ENCODE results near the gene DIAPH2.

Gene DIAPH2

GRCh38 chrX:97363843-97364242 lies 679.2 kb downstream of the DIAPH2 start:
- no peaks in the 10 kb centered on the region for H3F3A ChIP-seq (ENCODE audit: control insufficient read depth, insufficient read depth)
- H3K9me3 ChIP-seq (ENCODE audit: control insufficient read depth, insufficient read depth, low read length), result no peaks in the 10 kb centered on the region
- no peak overlapping the region for H3K4me2 ChIP-seq (ENCODE audit: low read length)
- H3K27ac ChIP-seq (ENCODE audit: low read depth, low read length), result no peak overlapping the region
- no peaks in the 10 kb centered on the region for H3K36me3 ChIP-seq (ENCODE audit: control insufficient read depth, low read length)
- no peak overlapping the region for H3K4me3 ChIP-seq (ENCODE audit: low read length)
- no peaks in the 10 kb centered on the region for H3K79me2 ChIP-seq (ENCODE audit: control insufficient read depth, low read length)
- TF ChIP-seq EZH2phosphoT487 (IDR thresholded peaks at IDR 0.05; ENCODE audit: borderline replicate concordance, low read length) (no peak), CTCF (IDR thresholded peaks at IDR 0.05; ENCODE audit: low read depth, low read length, poor library complexity, severe bottlenecking) (no peak)
- no peaks in the 10 kb centered on the region for H3K9me2 ChIP-seq (replicated peaks; ENCODE audit: control insufficient read depth, low read length)
- H3K27me3 ChIP-seq (ENCODE audit: control insufficient read depth, low read length), result no peaks in the 10 kb centered on the region
- no peaks in the 10 kb centered on the region for H4K20me1 ChIP-seq (ENCODE audit: control insufficient read depth, insufficient read depth, low read depth, low read length)
- no peaks in the 10 kb centered on the region for H3K4me1 ChIP-seq (ENCODE audit: control insufficient read depth, low read length)

DNA sequence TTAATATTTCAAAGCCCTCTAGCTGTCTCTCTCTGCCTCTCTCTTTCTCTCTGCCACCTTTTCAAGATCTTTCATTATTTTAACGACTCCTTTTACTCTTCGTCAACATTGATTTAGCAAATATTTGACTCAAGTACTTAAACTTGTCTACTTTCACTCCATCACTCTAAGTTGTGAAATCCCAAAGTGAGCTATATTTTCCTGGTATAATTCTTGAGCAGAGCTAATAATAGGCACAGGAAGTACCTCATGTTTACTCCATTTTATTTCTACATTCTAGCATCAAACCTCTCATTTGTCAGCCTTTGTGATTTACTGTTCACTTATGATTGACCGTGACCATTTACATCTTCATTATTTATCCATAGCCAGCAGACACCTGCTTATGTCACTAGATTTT lies 681.6 kb downstream of the DIAPH2 start:
- Histone ChIP-seq H3K27me3 (ENCODE audit: control insufficient read depth, low read length) (no peaks in the 10 kb centered on the region), H3K4me3 (ENCODE audit: low read length) (no peak overlapping the region), H3K9me3 (ENCODE audit: control insufficient read depth, insufficient read depth, low read length) (no peaks in the 10 kb centered on the region), H3K79me2 (ENCODE audit: control insufficient read depth, low read length) (no peaks in the 10 kb centered on the region), H4K20me1 (ENCODE audit: control insufficient read depth, insufficient read depth, low read depth, low read length) (no peaks in the 10 kb centered on the region), H3F3A (ENCODE audit: control insufficient read depth, insufficient read depth) (no peaks in the 10 kb centered on the region), H3K4me1 (ENCODE audit: control insufficient read depth, low read length) (no peaks in the 10 kb centered on the region), H3K4me2 (ENCODE audit: low read length) (no peak overlapping the region), H3K9me2 (replicated peaks; ENCODE audit: control insufficient read depth, low read length) (no peaks in the 10 kb centered on the region), H3K27ac (ENCODE audit: low read depth, low read length) (no peak overlapping the region), H3K36me3 (ENCODE audit: control insufficient read depth, low read length) (no peaks in the 10 kb centered on the region)
- TF ChIP-seq EZH2phosphoT487 (IDR thresholded peaks at IDR 0.05; ENCODE audit: borderline replicate concordance, low read length), result no peak
- no peak for TF ChIP-seq CTCF (IDR thresholded peaks at IDR 0.05; ENCODE audit: low read depth, low read length, poor library complexity, severe bottlenecking)

DNA sequence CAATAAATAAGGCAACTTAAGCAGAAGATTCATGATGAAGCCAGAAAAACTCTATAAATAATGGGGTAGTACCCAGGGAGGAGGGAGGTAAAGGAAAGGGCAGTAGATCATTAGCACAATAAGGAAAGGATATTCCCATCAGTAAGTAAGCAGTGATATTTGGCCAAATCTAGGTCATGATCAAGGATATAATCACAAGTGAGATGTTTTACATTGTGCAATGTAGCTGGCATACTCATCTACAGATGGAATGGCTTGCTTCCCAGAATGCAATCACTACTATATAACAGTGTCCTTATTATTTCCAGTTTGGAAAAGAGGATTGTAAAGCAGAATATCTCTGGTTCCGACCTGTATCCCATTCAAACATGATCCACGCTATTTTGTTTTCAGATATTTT lies 682.5 kb downstream of the DIAPH2 start:
- no peak overlapping the region for H3K4me2 ChIP-seq (ENCODE audit: low read length)
- H3K27me3 ChIP-seq (ENCODE audit: control insufficient read depth, low read length), result no peaks in the 10 kb centered on the region
- no peak overlapping the region for H3K4me3 ChIP-seq (ENCODE audit: low read length)
- TF ChIP-seq CTCF (IDR thresholded peaks at IDR 0.05; ENCODE audit: low read depth, low read length, poor library complexity, severe bottlenecking) (no peak), EZH2phosphoT487 (IDR thresholded peaks at IDR 0.05; ENCODE audit: borderline replicate concordance, low read length) (no peak)
- H3K79me2 ChIP-seq (ENCODE audit: control insufficient read depth, low read length), result no peaks in the 10 kb centered on the region
- no peaks in the 10 kb centered on the region for H3K36me3 ChIP-seq (ENCODE audit: control insufficient read depth, low read length)
- no peaks in the 10 kb centered on the region for H3F3A ChIP-seq (ENCODE audit: control insufficient read depth, insufficient read depth)
- H4K20me1 ChIP-seq (ENCODE audit: control insufficient read depth, insufficient read depth, low read depth, low read length), result no peaks in the 10 kb centered on the region
- no peaks in the 10 kb centered on the region for H3K9me3 ChIP-seq (ENCODE audit: control insufficient read depth, insufficient read depth, low read length)
- H3K27ac ChIP-seq (ENCODE audit: low read depth, low read length), result no peak overlapping the region
- no peaks in the 10 kb centered on the region for H3K4me1 ChIP-seq (ENCODE audit: control insufficient read depth, low read length)
- H3K9me2 ChIP-seq (replicated peaks; ENCODE audit: control insufficient read depth, low read length), result no peaks in the 10 kb centered on the region

DNA sequence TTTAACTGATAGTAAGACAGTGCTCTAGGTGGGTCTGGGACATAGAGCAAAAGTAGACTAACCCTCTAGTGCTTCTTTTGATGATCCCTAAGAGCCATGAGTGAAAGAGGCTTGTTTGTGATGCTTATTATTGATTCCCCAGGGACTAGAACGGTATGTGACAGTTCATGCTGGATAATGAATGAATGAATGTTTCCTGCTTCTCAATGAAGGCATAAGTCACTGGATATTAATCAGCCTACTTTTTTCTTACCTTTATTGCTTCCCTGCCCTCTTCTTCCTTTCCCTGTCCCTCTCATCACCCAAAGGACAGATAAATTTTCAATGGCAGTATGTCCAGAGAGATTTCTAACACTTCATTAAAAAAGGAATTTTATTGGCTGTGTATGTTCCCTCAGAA lies 685.3 kb downstream of the DIAPH2 start:
- H3K27ac ChIP-seq (ENCODE audit: low read depth, low read length), result no peak overlapping the region
- no peaks in the 10 kb centered on the region for H3K79me2 ChIP-seq (ENCODE audit: control insufficient read depth, low read length)
- no peaks in the 10 kb centered on the region for H3K9me3 ChIP-seq (ENCODE audit: control insufficient read depth, insufficient read depth, low read length)
- no peak overlapping the region for H3K4me3 ChIP-seq (ENCODE audit: low read length)
- no peaks in the 10 kb centered on the region for H3K9me2 ChIP-seq (replicated peaks; ENCODE audit: control insufficient read depth, low read length)
- no peaks in the 10 kb centered on the region for H3K27me3 ChIP-seq (ENCODE audit: control insufficient read depth, low read length)
- H4K20me1 ChIP-seq (ENCODE audit: control insufficient read depth, insufficient read depth, low read depth, low read length), result no peaks in the 10 kb centered on the region
- no peaks in the 10 kb centered on the region for H3K36me3 ChIP-seq (ENCODE audit: control insufficient read depth, low read length)
- H3K4me1 ChIP-seq (ENCODE audit: control insufficient read depth, low read length), result no peaks in the 10 kb centered on the region
- H3K4me2 ChIP-seq (ENCODE audit: low read length), result no peak overlapping the region
- no peaks in the 10 kb centered on the region for H3F3A ChIP-seq (ENCODE audit: control insufficient read depth, insufficient read depth)
- TF ChIP-seq EZH2phosphoT487 (IDR thresholded peaks at IDR 0.05; ENCODE audit: borderline replicate concordance, low read length) (no peak), CTCF (IDR thresholded peaks at IDR 0.05; ENCODE audit: low read depth, low read length, poor library complexity, severe bottlenecking) (no peak)

All from DOHH2 (cell line).